Uterus (tissue), 2 donors: ENCODE results near the gene LRRC3C.

Experiments
- POLR2A ChIP-seq, 2 donors: fragments of 450-650 bp; IDR thresholded peaks; one replicate each; pipeline ENCODE4 v1.6.1; 2016; ENCODE audit warnings: antibody characterized with exemption in 2 of 2, mild to moderate bottlenecking in 1 of 2, moderate library complexity in 1 of 2
- TF ChIP-seq, protein P1 (sequence below), 4 experiments: fragments of 200-600 bp in 2 of 4; fragments of 450-650 bp in 2 of 4; sonication (generic) in 2 of 4; IDR thresholded peaks; one replicate each; pipeline ENCODE4 v1.5.1; 2016 to 2019; ENCODE audit warnings: antibody characterized with exemption in 4 of 4, mild to moderate bottlenecking in 2 of 4, moderate library complexity in 1 of 4

DNA sequence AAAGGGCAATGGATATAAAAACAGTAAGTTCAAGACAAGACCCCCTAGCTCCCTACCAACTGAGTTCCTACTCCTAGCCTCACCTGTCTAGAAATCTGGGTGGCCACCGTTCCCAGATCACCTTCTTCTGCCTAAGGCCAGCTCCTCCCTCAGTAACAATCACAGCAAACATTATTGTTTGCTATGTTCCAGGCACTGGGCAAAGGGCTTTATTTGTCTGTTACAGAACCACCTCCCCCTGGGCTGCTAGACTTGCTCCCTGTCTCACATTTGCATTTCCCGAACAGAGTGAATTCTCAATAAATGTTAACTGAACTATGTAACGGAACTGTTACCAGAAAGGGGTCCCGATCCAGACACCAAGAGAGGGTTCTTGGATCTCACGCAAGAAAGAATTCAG is 6.8 kb downstream of the LRRC3C start:
- TF ChIP-seq, protein P1, sequence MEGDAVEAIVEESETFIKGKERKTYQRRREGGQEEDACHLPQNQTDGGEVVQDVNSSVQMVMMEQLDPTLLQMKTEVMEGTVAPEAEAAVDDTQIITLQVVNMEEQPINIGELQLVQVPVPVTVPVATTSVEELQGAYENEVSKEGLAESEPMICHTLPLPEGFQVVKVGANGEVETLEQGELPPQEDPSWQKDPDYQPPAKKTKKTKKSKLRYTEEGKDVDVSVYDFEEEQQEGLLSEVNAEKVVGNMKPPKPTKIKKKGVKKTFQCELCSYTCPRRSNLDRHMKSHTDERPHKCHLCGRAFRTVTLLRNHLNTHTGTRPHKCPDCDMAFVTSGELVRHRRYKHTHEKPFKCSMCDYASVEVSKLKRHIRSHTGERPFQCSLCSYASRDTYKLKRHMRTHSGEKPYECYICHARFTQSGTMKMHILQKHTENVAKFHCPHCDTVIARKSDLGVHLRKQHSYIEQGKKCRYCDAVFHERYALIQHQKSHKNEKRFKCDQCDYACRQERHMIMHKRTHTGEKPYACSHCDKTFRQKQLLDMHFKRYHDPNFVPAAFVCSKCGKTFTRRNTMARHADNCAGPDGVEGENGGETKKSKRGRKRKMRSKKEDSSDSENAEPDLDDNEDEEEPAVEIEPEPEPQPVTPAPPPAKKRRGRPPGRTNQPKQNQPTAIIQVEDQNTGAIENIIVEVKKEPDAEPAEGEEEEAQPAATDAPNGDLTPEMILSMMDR (IDR thresholded peaks at IDR 0.05), result no peak
- no peak for TF ChIP-seq POLR2A (IDR thresholded peaks at IDR 0.05)
